ENCODE data around the gene HK3.

The HK3 gene

DNA sequence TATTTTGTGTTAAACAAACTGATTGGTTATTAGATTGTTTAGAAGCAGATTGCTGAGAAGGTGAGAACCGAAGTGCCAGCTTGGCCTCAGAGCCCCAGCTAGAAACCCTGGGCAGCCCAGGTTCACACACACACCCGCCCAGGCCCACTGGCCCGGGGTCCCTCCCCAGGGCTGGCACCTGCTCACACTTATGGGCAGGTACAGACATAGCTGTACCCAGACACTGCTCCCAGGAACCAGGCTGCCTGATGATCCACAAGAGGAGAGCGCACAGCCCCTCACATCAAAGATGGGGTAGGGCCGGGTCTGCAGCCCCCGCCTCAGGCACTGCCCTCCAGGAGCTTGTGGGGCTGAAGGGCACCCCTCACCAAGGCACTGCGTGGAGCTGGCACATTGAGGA is 33.2 kb downstream of the HK3 start:
- DNase-seq: no peak

DNA sequence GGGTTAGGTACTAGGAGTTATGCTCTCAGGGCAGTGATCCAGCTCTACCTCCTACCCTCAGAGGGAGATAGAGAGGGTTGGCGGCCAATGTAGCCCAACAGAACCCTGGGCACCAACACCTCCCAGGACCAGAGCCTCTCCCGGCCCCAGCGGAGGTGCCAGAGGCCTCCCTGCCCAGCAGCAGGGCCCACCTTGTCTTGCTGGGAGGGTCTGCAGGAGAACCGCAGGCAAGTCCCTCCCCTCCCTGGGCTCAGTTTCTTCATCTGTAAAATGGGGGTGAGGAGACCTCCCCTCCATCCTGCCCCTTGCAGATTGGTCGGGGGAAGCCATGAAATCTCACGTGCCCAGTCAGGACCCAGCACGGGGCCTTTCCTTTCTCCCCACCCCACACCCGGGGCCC is 34.4 kb downstream of the HK3 start:
- no peak for DNase-seq

DNA sequence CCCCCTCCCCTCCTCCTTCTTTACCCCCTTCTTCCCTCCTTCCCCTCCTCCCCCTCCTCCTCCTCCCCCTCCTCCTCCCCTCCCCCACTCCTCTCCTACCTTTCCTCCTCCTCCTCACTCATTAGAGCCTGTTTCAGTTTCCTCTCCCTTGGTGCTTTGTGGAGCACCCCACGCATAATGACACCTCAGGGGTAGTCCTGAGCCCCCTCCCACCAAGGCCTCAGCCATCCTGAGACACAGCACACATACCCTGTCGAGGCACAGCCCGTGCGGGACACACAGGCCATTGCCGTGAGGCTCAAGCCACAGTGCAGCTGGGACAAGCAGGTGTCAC is 35.4 kb downstream of the HK3 start:
- no peak for DNase-seq

DNA sequence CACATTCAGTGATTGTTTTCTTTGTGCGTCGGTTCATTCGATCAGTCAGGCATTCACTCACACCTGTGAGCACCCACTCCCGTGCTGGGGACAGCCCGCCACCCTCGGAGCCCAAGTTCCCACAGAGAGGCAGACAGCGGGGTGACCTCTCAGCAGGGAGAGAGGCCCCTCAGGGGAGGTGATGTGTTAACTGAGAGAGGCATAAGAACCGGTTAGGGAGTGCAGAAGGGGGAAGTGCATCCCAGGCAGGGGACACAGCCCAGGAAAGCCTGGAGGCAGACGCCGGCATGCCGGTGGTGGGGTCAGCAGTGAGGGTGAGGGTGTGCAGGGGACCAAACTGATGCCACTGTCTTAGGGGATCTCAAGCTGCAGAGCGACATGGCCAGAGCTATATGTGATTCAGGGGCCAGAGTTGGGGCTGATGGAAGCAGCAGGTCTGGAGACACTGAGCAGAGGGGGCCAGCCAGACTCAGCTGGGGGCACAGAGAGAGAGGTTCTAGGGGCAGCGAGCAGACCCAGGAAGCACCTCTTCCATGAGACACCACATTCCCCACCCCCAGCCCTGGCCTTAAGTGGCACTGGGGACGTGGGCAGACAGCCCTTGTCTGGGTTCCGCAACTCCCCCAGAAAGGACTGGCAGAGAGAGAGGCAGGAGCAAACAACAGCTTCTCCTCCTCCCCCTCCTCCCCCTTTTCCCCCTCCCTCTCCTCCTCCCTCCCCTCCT is 35.9 kb downstream of the HK3 start:
- DNase-seq: no peak

DNA sequence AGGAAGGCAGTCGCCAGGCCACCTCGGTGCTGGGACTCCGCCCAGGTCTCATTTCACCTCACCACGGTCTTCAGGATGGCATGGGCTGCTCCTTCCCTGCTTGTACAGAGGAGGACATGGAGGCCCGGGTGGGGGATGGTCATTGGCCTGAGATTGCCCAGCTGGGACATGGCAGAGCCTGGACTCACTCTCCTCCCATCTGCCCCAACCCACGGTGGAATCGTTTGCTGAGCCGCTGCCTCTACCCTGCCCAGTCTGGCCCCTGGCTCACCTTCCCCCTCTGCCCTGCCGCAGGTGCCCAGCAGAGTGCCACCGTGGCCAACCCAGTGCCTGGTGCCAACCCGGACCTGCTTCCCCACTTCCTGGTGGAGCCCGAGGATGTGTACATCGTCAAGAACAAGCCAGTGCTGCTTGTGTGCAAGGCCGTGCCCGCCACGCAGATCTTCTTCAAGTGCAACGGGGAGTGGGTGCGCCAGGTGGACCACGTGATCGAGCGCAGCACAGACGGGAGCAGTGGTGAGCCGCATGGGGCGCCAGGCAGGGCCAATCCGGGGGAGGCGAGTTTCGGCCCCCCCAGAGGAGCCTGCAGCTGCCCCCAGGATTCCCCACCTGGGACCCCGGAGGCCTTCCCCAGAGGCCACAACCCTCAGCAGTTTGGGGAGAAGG is 36.7 kb downstream of the HK3 start:
- no peak for DNase-seq

DNA sequence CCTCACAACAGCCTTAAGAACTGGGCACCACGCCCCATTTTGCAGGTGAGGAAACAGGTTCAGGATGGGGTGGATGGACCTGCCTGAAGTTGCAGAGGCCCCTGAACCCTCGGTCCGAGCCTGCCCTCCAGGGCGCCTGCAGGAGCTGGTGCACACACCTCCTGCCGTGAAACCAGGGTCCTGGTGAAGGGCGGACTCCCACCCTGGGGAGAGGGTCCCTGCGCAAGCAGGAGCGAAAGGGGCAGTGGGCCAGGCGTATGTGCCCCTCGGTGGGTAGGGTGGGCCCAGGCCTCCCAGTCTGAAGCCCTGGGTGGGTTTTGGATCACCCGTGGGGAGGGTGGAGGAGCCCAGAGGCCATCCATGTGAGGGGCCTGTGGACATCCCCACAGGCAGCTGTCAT is 37.9 kb downstream of the HK3 start:
- DNase-seq: no peak

DNA sequence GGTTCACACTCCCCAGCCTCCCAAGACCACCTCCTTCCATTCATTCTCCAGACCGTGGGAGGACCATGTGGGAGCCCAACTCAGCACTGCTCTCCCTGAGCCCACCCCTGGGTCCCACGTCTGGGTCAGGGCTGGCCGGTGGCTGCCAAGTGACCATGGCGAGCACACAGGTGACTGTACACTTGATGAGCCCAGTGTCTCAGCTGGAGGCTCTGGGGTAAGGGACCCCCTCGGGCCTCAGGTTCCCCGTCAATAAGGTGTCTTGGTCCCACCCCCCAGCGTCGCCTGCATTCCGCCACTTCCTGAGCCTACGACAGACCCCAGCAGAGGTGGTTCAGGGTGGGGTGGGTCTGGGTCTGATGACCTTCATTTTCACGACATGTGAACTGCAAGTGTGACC is 38.8 kb downstream of the HK3 start:
- DNase-seq: no peak

DNA sequence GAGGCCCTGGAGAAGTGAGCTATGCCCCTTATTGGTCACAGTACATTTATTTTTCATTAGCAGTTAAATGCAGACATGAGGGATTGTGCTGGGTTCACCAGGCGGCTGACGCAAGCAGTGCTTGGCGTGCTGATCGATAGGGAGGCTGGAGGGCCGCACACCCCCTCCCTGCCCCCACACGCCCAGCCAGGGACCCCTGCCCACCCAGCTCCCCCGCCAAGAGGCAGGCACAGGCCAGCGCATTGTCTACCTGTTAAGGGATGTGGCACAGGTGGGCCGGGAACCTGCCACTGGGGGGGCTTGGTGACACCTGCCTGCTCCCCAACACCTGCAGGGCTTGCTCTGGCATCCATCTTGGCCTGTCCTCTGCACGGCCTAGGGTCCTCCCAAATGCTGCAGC is 39.2 kb downstream of the HK3 start:
- DNase-seq: no peak

DNA sequence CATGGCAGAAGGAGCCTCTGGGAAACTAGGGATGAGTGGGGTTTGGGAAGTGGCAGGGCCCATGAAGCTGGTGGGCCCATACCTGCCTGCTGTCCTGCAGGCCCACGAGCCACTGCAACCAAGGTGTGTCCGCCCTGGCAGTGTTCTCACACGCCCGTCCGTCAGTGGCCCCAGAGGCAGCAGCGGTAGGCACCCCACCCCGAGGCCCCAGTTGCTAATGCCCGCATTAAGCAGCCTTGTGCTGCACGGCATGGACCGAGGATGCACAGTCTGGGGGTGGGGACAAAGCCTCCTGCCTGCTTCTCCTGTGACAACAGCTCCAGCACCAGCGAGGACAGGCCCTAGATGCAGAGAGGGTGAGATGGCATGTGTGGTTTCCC is 41.3 kb downstream of the HK3 start:
- DNase-seq: no peak

DNA sequence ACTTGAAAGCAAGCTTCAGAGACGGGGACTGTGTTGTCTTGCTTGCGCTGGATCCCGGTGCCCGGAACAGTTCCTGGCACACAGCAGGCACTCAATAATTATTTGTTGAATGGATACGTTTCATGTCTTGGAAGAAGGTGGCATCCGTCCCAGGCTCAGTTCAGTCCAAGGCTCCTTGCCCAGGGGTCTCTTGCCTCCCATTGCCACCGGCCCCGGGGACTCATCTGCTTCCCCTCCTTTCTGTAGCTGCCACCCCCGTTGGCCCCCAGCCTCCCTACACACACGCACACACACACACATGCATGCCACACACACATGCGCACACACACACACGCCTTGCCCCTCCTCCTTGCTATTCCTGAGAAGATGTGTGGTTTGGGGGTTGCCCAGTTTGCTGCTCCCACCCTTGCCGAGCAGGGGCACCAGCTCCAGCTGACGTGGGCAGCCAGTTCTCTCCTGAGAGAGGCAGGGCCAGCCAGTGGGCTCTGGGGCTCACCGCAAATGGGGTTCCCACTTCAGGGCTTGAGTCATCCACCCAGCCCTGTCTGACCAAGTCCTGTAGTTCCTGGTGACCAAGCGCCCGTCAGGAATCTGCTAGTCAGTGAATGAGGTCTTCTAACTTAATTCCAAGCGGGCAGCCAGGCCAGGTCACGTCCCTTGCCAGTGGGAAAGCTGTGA is 41.8 kb downstream of the HK3 start:
- DNase-seq: no peak

DNA sequence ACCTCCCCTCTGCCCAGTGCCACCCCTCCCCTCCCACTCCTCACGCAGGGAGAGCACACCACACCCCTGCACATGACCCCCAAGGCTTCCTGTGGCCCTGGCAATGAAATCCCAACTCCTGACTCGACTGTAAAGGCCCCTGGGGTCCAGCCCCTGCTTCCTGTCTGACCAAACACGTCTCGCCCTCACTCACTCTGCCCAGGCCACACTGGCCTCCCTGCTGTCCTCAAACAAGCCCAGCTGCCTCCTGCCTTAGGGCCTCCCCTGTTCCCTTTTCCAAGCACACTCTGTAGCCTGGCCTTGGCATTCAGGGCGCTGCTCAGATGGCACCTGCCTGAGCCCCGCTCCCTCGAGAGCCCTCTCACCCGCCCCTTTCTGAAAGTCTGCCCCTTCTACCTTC is 42.4 kb downstream of the HK3 start:
- DNase-seq: no peak

DNA sequence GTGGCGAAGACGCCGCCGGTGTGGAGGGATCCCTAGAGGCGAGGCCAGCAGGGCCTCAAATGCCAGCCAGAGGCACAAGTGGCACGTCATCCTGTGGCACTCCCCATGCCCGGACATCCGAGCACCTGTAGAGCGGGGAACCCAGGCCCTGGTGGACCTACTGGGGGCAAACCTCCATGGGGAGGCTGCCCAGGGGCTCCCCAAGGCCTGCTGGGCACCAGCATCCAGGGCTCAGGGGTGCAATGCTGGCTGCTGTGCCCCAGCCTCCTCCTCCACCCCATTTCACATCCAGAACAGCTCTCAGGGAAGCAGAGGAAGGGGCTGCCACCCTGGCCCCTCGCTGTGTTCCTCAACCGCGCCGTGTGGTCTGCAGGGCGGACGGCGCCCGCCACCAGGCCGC is 43.5 kb downstream of the HK3 start:
- DNase-seq: no peak

DNA sequence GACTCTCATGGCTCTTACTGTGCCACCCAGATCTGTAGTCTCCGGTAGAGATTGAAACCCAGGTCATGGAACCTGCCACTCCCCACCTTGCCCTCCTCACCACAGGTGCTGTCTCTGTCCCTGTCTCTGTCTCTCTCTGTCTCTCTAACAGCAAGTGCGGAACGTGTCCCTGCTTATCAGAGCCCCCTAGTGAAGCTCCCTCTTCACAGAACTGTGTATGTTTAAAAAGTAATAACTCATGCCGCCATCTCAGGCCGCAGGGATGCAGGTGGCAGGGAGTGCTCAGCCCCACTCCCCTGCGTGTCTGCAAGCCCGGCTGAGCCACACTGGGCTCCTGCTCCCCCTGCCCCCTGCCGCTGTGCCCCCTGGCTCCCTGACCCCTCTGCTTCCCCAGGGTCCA is 45.0 kb downstream of the HK3 start:
- no peak for DNase-seq

DNA sequence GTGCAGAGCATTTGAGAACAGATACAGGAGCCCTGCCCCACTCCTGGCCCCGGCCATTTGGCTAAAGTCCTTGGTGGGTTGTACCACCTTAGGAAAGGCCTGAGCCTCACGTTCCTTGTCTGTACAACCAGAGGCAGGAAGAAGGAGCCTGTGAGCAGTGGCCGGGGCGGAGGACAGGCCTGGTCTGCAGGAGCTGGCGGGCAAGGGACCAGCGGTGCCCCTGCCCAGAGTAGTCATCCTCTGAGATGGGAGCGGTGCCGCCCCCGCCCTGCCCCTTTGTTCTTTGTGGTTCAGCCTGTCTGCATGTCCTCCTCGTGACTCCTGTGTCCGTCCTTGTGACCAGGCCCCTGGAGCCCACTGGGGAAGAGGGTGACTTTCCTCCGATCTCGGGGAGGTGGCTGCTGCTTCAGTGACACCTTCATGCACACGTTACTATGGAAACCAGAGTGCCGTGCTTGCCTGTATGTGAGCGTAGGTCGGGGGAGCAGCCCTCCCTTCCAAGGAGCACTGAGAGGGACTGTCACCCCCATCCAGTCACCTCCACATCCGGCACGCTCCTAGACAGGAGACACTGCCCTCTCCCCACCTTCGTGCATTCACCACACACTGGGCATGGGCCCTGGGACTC is 45.9 kb downstream of the HK3 start:
- DNase-seq: no peak

DNA sequence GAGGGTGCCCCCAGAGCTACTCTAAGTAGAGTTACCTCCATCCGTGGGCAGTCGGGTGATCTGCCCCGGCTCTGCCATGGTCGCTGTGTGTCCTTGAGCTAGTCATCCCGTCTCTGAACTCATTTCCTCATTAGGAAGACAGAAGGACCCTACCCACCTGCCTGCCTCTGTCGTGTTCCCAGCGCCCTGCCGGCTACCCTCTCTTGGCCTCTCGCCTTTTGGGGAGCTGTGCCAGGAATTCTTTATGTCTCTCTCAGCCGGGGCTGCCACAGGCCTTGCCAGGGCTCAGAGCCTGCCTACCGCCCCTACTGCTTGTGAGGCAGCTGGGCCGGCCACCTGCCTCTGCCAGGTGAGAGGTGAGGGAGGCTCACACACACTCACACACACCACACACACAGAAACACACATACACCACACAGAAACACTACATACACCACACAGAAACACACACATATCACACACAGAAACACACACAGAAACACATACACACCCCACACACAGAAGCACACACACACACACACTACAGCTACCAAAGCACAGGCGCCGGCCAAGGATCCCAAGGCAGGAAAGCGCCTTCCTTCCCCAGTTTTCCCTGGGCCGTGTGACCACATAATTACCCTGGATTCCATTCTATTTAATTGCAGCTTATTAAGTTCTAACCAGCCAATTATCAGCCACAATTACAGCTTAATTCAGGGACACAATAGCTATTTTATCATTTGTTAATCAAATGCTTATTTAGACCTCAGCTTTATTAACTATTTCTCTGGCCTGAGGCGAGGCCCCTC is 47.1 kb downstream of the HK3 start:
- no peak for DNase-seq

DNA sequence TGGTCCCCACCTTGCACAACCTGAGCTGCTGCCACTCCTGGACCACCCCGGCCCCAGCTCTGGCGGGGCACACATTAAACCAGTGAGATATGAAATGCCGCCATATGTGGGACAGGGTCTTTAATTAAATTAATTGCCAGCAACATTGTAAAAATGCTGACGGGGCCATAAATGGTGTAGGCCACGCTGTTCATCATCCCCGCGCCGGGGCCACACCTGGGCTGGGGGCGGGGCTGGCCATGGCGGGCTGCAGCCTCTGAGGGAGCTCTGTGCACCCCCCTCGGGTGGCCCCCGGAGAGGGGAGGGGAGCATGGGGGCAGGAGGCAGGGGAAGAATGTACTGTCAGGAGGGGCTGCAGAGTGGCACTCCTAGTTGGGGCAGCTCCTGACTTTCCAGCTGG is 47.8 kb downstream of the HK3 start:
- DNase-seq: no peak

DNA sequence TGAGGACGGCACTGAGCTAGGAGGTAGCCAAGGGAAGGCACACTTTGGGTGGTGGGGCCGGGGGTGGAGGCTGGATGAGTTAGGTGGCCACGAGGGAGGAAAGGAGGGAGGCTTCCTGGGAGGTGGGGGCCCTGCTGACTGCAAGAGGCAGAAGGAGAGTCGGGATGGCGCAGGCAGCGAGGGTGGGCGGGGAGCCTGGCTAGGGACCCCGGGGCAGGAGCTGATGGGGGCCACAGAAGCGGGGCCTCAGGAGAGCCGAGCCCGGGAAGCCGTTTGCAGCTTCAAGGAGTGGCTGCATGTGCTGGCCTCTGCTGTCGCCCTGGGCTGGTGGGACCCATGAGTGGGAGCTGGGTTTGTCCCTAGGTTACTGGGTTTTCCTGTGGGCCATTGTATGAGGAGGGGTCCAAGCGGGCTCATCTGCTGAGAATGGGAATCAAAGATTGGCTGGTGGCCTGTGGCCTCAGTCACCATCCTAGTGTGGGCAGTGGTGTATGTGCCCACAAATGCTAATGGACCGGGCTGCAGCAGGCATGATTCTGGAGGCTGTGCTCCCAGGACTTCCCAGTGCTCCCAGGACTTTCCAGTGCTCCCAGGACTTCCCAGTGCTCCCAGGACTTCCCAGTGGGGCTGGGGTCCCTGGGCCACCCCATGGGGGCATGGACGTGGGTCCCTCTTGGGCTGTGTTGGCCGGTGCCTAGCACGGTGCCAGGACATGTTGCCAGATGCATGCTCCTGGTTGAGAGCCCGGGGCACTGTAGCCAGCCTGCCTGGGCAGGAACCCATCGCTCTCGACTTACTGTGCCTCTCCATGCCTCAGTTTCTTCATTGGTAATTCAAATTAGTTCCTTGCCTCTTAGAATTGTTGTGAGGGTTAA is 48.5 kb downstream of the HK3 start:
- DNase-seq: no peak

DNA sequence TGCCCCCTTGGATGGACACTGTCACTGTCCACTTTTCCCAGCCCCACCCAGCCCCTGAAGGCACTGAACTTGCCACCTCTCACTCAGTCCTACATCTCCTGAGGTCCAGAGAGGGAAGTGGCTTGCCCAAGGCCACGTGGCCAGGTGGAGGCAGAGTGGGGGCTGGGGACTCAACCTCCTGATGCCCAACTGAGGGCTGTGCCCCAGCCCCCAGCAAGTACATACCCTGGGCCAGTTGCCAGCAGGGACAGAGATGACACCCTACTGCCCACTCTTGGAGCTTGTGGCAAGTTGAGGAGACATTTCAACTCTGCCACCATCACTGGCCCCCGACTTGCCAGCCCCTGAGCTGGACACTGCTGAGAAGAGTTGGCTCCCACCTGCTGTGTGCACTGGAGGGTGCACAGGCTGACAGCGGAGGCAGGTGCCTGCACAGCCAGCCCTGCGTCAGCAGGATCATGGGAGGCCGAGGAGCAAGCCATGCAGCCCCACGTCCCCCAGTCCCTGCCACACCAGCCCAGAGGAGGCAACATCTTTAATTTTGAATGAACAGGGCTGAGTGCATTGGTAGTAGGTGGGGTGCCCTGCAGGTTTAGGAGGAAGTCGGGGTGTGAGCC is 49.4 kb downstream of the HK3 start:
- DNase-seq: no peak

DNA sequence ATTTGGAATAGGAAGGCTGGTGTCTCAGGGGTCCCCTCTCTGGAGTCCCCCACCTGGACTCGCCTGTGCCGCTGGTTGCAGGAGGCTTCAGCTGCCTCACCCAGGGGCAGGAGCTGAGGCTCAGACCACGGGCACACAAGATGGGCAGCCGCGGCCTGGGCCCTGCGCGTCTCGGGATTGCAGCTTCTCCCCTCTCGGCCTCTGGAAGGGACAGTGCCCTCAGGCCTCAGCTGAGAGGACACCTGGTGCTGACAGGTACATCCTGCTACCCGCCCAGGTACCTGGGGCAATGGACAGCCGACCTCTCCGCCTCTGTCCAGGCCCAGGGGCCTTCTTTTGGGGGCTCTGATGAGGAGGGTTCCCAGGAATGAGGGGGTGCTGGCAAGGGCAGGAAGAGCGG is 50.5 kb downstream of the HK3 start:
- no peak for DNase-seq

DNA sequence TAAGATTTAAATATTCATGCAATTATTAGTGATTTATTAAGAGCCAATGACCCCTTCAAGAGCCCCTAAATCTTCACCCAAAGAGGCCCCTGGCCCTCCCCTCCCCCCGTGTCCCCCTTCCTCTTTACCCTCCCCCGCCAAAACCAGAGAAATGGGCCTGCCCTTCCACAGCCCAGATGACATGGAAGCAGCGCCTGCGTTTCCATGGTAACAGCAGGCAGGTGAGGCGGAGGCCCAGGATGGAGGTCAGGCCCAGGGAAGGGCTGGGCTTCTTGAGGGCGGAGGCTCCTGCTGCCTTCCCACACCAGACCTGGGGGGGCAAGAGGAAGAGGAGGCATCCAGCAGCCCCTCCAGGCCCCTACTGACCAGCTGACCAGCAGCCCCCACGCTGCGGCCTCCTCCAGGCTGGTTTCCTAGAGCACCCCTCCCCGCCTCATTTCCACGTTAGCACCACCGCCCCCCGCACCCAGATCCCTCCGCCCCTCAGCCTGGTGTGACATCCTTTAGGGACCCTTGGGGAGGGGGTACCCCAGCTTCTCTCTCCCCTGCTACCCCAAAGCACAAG is 51.3 kb downstream of the HK3 start:
- DNase-seq: no peak

DNA sequence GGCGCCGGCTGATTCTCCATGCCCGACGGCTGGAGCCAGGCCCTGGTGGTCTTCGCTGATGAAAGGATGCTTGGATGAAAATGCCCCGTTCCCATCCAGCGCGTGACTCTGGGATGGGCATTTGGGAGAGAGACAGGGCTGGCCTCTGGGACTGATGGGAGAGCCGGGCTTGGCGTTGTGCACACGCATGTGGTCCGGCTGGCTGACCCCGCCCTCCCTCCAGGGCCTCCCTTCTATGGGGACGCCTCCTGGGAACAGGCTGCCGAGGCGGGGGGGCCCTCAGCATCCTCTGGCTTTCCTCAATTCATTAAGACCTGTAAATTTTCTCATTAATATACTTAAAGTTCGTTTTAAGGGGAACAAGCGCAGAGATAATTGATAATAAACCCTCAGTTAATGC is 52.0 kb downstream of the HK3 start:
- DNase-seq: no peak
